HG02884 (cell line): ENCODE data around the gene C4orf51.

Experiments used
- ATAC-seq: cut with Tn5 transposase; IDR thresholded peaks from one replicate; pipeline ENCODE4 v1.9.1; 2021; ENCODE audit warnings: mild to moderate bottlenecking, moderate library complexity; ENCODE audit not compliant: unreplicated experiment

Gene C4orf51

DNA sequence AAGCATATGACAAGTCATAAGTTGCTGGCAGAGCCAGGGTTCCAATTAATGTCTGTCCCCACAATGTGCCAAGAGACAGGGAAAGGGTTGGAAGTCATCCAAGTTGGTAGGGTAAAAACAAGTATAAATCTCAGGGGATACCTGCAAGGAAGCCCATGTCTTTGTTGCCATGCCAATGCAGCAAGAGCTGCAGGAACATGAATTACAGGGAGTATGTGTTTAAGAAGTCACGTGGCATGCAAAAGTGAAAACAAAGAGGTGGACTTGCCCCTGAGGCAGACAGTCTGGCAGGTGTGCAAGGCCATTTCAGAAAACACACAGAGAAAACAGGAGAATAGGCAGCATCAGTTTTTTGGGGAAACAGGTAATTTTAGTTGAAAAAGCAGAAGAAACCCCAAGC lies 29.4 kb downstream of the C4orf51 start:
- peak; percentile 14 for ATAC-seq

DNA sequence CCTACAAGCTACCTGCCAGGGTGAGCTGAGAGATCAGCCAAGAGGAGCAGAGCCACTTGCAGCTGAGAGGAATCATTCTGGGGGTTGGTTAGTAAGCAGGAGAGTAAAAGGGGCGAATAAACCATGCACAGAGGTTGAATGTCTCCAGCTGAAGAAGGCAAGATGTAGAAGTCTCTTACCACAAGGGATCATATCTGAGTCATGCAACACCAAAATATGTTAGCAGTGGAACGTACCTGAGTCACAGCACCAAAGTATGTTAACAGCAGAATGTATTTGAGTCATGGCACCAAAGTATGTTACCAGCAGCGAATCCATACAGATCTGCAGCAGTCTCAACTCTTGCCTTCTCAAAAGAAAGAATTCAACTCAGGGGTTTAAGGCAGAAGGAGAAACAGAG lies 29.9 kb downstream of the C4orf51 start:
- ATAC-seq: peak; percentile 96

DNA sequence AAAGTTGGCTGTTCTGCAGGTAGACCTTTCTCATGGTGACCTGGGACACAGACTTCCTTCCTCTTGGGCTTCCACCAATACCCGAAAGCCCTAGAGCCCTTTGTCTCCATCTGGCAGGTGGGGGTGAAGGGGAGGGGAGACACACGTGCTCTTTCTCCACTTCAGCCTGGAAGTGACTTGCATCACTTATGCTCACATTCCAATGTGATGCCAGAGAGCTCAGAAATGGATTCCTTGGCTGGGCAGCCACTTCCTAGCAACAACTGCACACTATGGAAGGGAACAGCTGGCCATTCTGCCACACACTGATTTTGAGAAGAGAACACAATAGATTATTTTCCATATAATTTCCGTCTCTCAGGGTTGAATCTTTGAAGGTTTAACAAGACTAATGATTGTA lies 36.3 kb downstream of the C4orf51 start:
- ATAC-seq: no peak

DNA sequence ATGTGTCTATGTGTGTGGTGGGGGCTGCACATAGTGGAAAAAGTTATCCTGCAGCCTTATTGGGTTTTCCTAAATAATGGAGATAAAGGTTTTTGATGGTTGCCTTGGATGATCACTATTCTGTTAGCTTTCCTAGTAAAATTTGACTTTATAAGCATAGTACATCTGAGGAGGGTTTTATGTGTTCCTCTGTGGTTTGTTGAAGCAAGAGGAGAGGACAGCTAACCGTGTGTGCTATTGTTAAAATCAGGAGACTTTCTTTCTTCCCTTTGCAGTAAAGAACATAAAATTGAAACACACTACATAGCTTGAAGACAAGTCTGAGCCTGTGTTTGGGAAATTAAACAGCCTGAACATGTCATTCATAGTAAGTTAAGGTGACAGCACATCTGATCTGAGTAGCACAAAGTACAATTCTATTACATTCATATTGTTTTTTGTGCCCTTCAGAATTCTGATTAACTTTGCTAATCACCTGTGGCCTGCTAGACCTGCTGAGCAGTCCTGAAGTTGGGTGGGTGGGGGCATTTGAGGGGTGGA lies 36.8 kb downstream of the C4orf51 start:
- ATAC-seq: no peak

DNA sequence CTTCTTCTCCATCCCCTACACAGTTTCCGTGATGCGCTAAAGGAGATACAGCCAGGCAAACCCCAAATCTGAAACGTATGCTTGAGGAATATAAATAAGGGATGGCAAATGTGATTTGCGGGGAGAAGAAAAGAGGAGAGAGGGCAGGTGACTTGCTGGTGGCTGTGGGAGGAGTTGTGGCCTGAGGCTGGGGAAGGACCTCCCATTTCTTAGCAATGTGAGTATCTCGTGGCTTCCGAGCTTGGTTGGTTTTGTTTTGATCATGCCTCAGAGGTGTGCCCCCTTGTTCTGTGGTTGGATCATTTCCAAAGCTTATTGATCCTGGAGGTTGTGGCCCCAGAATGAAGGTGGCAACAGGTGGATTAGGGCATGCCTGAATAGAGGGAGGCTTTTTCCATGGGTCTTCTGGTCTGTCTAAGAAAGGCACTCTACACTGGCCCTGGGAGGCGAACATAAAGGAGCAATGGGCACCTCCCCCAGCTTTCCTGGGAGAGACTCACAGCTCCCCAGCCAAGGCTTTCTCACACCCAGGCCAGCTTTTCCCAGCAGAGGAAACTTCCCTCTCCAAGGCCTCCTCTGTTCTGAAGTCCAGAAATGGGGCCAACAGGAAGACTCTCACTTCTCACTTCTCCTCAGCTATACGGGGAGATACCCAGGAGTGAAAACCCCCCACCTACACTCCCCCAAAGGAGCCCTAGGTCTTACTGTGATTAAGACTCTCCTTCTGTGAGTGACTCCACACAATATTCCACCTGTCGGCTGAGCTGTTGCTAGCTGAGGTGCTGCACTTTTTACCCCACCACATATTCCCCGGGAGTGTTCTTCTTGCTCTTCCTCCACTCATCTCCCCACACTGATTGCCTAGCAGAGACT lies 40.0 kb downstream of the C4orf51 start:
- ATAC-seq: peak; percentile 78

DNA sequence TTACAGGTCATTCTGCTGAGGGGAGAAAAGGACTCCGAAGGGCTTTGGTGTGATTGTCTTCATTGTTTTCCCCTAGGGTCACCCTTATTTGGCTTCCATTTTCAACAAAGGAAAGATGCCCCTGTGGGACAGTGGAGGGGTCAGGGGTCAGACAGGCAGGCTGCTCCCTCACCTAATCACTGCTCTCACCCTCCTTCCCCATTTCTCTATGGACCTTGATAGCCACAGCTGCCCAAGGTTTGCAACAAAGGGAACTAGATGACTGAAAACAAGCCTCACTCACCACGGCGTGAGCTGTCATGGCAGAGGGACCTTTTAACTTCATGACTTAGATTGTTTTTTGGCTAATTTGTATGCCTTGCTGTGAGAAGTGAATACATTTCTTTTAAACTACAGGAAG lies 40.7 kb downstream of the C4orf51 start:
- peak; percentile 35 for ATAC-seq

DNA sequence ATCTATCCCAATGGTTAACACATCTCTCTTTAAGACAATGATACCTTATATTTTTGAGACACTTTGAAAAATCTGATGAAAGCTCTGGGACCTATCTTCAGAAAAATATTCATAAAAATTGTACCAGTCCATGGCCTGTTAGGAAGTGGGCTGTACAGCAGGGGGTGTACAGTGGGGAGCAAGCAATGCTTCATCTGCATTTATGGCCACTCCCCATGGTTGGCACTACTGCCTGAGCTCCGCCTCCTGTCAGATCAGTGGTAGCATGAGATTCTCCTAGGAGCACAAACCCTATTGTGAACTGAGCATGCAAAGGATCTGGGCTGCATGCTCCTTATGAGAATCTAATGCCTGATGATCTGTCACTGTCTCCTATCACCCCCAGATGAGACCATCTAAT lies 42.6 kb downstream of the C4orf51 start:
- no peak for ATAC-seq

DNA sequence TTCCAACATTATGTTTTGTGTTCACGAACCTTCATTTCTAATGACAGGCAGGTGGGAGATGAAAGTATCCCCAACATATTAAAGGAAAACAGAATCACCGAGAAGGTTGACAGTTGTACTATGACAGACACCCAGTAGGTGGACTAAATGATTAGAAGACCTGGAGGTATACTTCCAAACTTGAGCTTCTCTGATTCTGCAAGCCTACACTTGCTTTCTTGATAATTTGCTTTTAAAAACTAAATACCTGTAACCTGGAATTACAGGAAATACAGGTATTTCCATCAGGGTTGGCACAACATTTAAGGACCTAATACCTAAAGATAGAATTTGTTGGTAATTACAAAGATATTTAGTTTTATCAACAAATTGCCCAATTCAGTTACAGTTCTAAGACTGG lies 43.4 kb downstream of the C4orf51 start:
- no peak for ATAC-seq

DNA sequence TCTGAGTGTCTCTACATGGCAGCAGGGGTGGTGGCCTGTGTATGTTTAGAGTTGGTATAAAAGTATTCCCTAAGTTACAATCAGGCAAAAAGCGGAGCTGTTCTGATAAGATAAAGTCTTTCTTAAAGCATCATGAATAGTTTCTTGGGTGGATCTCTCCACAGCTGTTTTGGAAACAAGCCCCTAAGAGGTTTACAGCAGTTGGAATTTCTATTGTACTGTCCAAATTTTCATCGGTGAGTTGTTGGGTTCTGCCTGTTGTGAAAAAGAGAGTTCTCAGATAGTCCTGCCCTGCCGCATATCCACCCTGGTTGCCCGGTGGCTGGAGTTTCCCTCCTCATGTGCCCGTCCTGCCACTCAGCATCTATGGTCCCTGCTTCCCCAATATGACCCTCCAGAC lies 50.1 kb downstream of the C4orf51 start:
- no peak for ATAC-seq

DNA sequence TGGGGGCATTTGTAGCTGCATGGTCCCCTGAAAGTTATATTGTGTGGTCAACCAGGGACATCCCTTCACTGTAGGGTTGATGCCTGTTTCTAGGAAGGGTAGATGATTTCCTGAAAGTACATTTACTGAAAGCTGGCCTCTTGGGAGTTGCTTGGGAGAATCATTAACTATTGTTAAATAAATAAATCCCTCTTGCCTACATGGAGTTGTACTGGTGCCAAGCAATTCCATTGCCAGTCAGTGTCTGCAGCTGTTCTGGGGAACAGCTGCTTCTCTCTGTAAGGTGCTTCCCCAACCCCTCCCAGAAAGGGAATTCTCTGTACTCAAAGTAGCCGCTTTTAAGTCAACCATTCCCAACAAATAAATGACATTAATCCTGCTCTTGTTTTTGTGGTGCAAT lies 51.1 kb downstream of the C4orf51 start:
- ATAC-seq: no peak

DNA sequence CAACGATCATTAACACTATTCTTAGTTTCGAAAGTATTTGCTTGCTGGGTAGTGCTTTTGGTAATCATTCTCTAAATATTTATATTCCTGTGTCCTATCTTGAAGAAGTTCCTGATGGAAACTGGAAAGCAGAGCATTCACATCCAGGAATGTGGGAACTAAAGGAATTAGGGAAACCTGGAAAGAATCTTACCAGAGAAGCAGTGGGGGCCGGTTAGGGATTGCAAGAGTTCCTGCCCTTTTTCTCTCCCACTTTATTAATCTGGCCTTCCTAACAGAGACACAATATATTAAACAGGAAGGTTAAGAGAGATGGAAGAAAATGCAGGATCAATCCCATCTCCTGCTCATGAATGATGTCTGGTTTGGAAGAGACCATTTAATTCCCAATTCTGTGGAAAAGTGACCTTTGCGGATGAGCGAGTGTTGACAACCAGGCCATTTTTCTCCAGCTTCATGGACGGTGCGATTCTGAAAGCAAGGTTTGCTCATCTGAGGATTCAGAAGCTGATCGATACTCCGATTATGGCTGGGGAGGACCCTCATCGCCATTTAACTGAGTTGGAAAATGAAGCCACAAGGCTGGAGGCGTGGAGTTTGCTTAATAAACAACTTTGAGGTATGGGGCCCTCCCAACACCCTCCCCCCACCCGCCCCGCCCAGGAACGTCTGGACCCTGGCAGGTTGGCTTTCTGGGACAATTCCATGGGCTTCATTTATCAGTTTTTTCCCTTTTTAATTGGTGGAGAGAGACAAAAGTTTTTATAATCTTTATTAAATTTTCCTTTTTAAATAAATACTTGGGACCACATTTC lies 52.3 kb downstream of the C4orf51 start:
- ATAC-seq: no peak

DNA sequence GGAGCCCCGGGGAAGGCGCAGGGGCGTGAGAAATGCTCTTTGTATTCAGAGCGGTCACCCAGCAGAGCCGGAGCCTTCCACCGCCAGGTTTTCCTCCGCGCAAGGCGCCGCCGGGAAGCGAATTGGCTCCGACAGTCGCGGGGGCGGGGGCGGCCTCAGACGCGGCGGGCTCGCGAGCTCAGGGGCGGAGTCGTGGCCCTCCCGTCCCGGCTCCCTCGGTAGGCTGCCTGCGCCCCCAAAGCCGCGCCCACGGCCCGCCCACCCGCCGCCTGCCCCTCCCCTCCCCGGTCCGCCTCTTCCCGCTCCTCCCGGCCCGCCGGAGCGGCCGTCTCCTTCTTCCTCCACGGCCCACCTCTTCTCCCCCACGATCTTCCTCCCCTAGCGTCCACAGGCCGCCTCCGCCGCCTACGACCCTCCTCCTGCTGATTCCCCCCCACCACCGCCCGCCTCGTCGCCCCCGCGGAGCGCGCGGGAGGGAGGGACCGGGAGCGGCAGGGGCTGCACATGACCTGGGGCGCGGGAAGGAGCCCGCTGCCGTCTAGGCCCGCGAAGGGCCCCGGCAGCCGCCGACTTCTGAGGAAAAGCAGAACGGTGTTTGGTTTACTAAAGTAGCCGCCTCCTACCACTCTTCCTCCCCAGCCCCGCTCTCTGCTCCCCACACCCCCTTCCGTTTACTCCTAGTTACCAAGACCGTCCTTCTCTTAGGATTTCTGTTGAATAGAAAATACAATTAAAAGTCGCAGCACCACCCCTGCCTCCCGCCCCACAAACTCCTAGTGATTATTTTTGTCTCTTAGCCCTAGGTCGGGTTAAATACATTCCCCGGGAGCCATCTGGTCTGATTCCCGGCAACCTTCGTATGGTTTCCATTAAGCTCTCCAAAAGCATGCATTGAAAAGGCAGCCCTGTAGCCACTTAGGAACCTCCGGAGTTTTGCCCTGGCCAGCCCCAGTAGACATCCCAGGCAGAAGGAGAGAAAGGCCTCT lies 53.2 kb downstream of the C4orf51 start:
- peak; percentile 81 for ATAC-seq

DNA sequence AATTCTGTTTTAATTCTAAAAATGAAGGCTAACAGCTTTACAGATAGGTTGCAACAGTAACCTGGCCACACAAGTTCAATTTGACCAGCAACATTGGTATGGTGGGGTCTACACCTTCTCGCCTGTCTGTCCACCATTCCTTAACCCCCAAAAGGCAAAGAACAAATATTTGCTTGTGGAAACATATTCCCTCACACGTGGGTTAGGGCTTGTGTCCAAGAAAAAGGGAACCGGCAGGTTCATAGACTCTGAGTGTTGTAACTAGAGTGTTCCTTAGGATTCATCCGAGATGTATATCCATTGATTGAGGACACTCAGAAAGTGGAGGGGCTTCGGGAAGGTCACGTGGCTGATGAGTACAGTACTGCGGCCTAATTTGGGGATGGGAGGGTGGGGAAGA lies 54.1 kb downstream of the C4orf51 start:
- no peak for ATAC-seq

DNA sequence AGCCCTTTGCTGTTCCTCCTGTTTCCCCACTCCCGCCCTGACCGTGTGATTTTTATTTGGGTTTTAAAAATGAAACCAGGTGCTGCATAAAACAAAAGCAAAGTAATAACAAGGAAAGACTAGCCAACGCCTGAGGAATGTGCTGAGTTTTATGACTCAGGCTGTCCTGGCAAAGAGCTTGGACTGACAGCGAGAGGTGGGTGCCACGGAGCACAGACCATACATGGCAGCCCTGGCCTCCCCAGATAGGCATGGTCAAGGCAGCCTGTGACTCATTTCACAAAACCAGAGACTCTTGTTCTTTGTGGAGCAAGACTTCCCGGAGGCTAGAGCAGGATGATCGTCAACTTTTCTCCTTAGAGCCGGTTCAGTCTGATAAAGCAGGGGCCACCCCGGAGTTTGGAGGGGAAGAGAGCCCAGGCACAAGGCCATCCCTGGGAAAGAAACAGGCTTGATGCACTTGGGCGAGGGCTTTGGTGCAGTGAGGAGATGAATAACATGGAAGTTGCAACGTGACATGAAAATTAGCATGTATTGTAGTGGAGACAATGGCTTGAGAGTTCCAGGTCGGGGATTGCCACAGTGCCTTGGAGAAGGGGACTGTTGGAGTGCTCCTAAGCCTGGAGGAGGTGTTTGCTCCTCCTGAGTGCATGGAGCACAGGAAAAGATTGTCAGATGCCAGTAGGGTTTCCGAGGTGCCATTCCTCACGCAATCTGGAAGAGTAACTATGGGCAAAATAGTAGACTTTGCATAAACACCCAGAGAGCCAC lies 54.8 kb downstream of the C4orf51 start:
- ATAC-seq: no peak

DNA sequence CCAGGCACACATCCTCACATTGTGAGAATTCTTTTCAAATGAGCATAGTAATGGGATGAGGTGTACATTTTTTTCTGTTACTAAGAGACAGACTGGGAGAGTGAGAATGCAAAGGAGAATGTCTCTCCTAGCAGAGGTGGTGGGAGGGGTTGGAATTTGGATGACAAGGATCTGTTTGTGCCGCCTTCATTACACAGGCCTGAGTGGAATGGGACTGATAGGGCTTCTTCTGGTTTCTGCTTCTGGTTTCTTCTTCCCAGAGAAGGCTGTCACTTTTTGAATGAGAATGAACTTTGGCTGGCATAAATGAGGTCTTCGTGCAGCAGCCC lies 55.4 kb downstream of the C4orf51 start:
- no peak for ATAC-seq

DNA sequence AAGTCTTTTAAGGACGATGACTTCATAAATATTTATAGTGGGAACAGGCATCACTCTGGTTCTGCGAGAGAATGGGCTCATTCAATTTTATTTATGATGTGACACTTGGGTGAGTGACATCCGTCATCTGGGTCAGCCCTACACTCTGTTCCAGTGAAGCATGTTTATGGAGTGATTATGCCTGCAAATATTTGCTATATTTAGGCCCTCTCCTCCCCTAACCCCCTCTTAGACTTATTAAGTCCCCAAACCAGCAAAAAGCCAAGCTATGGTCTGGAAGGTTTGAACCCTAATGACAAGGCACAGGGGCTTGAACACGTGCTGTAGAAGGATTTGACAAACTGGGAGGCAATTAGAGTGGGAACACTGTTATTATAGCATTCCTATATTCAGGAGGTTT lies 55.9 kb downstream of the C4orf51 start:
- ATAC-seq: no peak

DNA sequence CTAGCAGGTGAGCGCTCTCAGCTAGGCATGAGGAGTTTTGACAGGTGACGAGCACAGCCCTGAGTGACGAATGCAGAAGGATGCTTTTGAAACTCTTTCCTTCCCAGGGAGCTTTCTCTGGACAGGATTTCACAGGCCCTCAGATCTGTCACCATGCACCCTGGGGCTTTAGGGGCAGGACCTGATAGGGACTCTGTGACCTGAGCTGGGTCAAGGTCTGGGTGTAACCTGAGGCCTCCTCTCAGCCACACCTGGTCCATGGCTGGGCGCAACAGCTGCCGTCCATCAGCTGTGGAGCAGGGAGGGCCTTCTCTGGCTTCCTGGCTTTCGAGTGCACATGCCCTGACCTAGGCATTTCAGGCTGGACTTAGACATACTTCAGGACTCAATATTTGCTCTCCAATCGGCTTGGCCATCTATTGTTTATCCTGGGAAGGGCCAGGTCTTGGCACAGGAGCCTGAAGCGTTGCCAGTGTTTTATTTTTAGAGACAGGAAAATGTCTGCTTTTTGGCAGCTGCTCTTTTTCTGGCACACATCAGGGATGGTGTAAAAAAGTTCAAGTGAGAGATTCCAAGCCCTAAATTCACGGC lies 56.4 kb downstream of the C4orf51 start:
- no peak for ATAC-seq

DNA sequence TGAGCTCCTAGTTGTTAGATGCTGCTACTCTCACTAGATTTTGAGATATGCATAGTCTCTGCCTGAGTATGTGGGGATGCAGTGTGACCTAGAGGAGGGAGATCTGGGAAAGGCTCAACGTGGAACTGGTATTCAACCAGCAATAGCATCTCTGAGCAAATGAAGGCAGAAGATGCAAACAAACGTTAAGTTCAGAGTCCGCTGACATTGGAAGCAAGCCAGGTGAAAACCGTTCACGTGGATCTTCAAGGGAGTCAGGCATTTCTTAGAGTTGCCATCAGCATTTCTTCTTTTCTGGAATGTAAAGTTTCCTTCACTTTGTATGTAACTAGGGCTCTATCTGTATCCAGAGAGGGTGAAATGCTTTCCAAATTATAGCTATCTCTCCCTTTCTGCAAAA lies 59.9 kb downstream of the C4orf51 start:
- ATAC-seq: no peak

DNA sequence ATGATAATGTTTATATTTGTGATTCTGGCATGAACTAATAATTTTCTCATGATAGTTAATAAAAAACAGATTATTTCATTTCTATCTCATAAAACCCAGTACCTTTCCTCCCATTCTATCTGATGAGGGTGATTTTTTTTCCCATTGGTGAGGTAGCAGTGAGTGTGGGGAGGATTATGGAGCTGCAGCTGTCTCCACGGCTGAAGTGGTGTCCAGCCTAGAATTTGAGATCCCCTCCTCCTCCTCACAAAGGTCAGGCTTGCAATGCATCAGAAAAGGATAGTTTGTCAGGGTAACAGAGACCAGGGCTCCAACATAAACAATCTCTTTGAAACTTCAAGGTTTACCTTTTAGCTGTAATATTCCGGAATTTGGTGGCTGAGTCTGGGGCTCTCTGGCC lies 60.9 kb downstream of the C4orf51 start:
- ATAC-seq: no peak

DNA sequence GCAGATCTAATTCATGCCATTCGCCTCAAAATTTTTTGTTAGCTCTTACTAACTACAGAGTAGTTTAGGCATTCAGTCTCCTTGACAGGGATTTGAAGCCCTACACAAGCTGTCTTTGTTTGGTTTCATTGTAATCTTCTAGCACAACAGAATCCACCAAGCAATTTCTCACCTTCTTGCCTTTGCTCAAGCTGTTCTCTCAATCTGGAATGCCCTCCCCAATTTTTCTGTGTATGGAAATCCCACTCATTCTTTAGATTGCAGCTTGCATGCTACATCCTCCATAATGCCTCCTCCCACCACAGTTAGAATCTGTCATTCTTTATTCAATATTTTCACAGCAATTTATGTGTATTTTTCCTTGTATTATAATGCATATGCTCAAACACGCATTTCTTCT lies 63.7 kb downstream of the C4orf51 start:
- no peak for ATAC-seq
